MCF 10A (cell line): ENCODE measurements around the gene ARFGEF3. TPM values are rescaled to one million over a fixed set of nuclear protein-coding genes. Genes with fewer than 3 reads are reported as not detected.

Source experiments
- BruUV-seq: library from RNA; stranded (reverse); fragments of 400-500 nt; replicated peaks from 2 replicates; lab custom pipeline; 2021; lab: Mats Ljungman, UMichigan
- CTCF ChIA-PET: fragments of 300-600 bp; sonication (Branson Sonifier 250); formaldehyde crosslinking; extraction: SDS; loops from one replicate; lab custom pipeline; 2021; ENCODE audit warnings: antibody characterized with exemption, inconsistent platforms; lab: Yijun Ruan, JAX
- POLR2A ChIA-PET: fragments of 300-600, 350-650 bp; sonication (Branson Sonifier 250); formaldehyde crosslinking; extraction: SDS; loops from one replicate; lab custom pipeline; 2020; ENCODE audit warnings: antibody characterized with exemption, inconsistent platforms; lab: Yijun Ruan, JAX
- DNase-seq: peaks from one replicate; pipeline ENCODE4 v3.0.0-alpha.2; 2018; ENCODE audit not compliant: unreplicated experiment
- H3K27ac Mint-ChIP-seq: one replicate; pipeline ENCODE4 v1.8.0; 2022; ENCODE audit warnings: mild to moderate bottlenecking, low read depth, mixed read lengths; ENCODE audit not compliant: unreplicated experiment
- H3K27me3 Mint-ChIP-seq: one replicate; pipeline ENCODE4 v1.8.0; 2022; ENCODE audit warnings: mixed read lengths; ENCODE audit not compliant: insufficient read depth, unreplicated experiment
- H3K36me3 Mint-ChIP-seq: one replicate; pipeline ENCODE4 v1.8.0; 2022; ENCODE audit warnings: mild to moderate bottlenecking, moderate library complexity, mixed read lengths; ENCODE audit not compliant: insufficient read depth, unreplicated experiment
- H3K4me1 Mint-ChIP-seq: one replicate; pipeline ENCODE4 v1.8.0; 2022; ENCODE audit warnings: mixed read lengths; ENCODE audit not compliant: insufficient read depth, unreplicated experiment
- H3K4me3 Mint-ChIP-seq: one replicate; pipeline ENCODE4 v1.8.0; 2022; ENCODE audit warnings: mild to moderate bottlenecking, moderate library complexity, mixed read lengths; ENCODE audit not compliant: unreplicated experiment
- H3K9me3 Mint-ChIP-seq: one replicate; pipeline ENCODE4 v1.8.0; 2022; ENCODE audit warnings: mixed read lengths; ENCODE audit not compliant: unreplicated experiment
- CTCF ChIP-seq: fragments of 200-600 bp; IDR thresholded peaks from one replicate; pipeline ENCODE4 v1.8.0; 2022; ENCODE audit warnings: antibody characterized with exemption, mild to moderate bottlenecking; ENCODE audit not compliant: unreplicated experiment
- intact Hi-C: fragments of 100-400 bp; cut with micrococcal nuclease; formaldehyde crosslinking; loops from 2 replicates; pipeline ENCODE4 v1.14.1; 2022
- total RNA-seq: library from RNA; stranded (reverse); gene quantifications from 2 replicates; pipeline ENCODE4 v1.2.3, GENCODE V29; 2022

Gene ARFGEF3
- total RNA-seq, 1 experiment from 2014 or later = 3.4 TPM

- Mint-ChIP-seq H3K27ac (no peak overlapping the region), H3K27me3 (peaks cover 40% of the 10 kb centered on the region), H3K4me3 (peak overlapping the region; percentile 68), H3K4me1 (no peaks in the 10 kb centered on the region), H3K9me3 (no peaks in the 10 kb centered on the region), H3K36me3 (no peaks in the 10 kb centered on the region)
- DNase-seq = peak; percentile 17
- ChIA-PET CTCF (no interaction called here), POLR2A (interaction anchor here (0.5 to 1.5 kb wide), 4 partner anchors 9 to 384 kb away, joined by 3 to 6 read pairs (median 4); partner anchors contain the start of gene HEBP2)
- intact Hi-C loops = loop anchor here (5.0 kb wide), 1 partner anchor 240 kb away; the partner anchor contains the start of gene HEBP2
- TF ChIP-seq CTCF = no peak
- BruUV-seq = TSS peak; percentile 47
Measured at GRCh38 chr6:138162111-138162954, 594 bp downstream of the ARFGEF3 start.

- H3K27me3 Mint-ChIP-seq = peaks cover 42% of the 10 kb centered on the region
- H3K9me3 Mint-ChIP-seq = no peaks in the 10 kb centered on the region
- H3K27ac Mint-ChIP-seq = no peak overlapping the region
- no peak for DNase-seq
- ChIA-PET CTCF (no interaction called here), POLR2A (interaction anchor here (1.0 to 1.5 kb wide), 3 partner anchors 9 to 242 kb away, joined by 3 to 6 read pairs (median 5); partner anchors contain the start of gene HEBP2)
- no peaks in the 10 kb centered on the region for H3K36me3 Mint-ChIP-seq
- peak overlapping the region; percentile 68 for H3K4me3 Mint-ChIP-seq
- BruUV-seq = no TSS peak
- H3K4me1 Mint-ChIP-seq = no peaks in the 10 kb centered on the region
- TF ChIP-seq CTCF = no peak
- intact Hi-C loops = loop anchor here (5.0 kb wide), 1 partner anchor 239 kb away; the partner anchor contains the start of gene HEBP2
Measured at GRCh38 chr6:138162955-138163575, 1.3 kb downstream of the ARFGEF3 start.

- Mint-ChIP-seq H3K9me3 (peaks cover 15% of the 10 kb centered on the region), H3K36me3 (no peaks in the 10 kb centered on the region), H3K4me3 (no peak overlapping the region), H3K27me3 (peaks cover 8% of the 10 kb centered on the region), H3K27ac (no peak overlapping the region), H3K4me1 (no peaks in the 10 kb centered on the region)
- no TSS peak for BruUV-seq
- ChIA-PET CTCF (no interaction called here), POLR2A (no interaction called here)
- TF ChIP-seq CTCF = no peak
- intact Hi-C loops = no loop called here
- no peak for DNase-seq
Measured at GRCh38 chr6:138175596-138175995, 13.9 kb downstream of the ARFGEF3 start.
